IMR-90 (cell line): ENCODE measurements around the gene GAS6. TPM values are rescaled to one million over a fixed set of nuclear protein-coding genes. Genes with fewer than 3 reads are reported as not detected.

Experiments used
- ATAC-seq: fragments of 200-7000 bp; cut with Tn5 transposase; 2 replicates; pipeline ENCODE4 v1.9.1; 2020; ENCODE audit warnings: low read depth, mild to moderate bottlenecking, moderate library complexity
- BruUV-seq: library from RNA; stranded (reverse); fragments of 400-500 nt; replicated peaks from 2 replicates; lab custom pipeline; 2021; lab: Mats Ljungman, UMichigan
- CTCF ChIA-PET: fragments of 300-600 bp; formaldehyde crosslinking; extraction: SDS; loops from one replicate; lab custom pipeline; 2021; ENCODE audit warnings: antibody characterized with exemption; lab: Yijun Ruan, JAX
- POLR2A ChIA-PET: fragments of 300-600 bp; sonication (Branson Sonifier 250); formaldehyde crosslinking; loops from one replicate; lab custom pipeline; 2022; ENCODE audit warnings: antibody characterized with exemption; ENCODE audit not compliant: unreplicated experiment; lab: Charles Lee
- DNase-seq: peaks from one replicate; pipeline ENCODE4 v3.0.0; 2013
- H2AFZ ChIP-seq: replicated peaks from 2 replicates; pipeline ENCODE3; 2013; ENCODE audit warnings: low read length, mild to moderate bottlenecking; ENCODE audit not compliant: poor library complexity
- H2AK5ac ChIP-seq: 2 replicates; pipeline ENCODE4 v1.6.1; 2013; ENCODE audit warnings: low read depth, low read length, inconsistent platforms
- H2AK9ac ChIP-seq: replicated peaks from 2 replicates; pipeline ENCODE3; 2013; ENCODE audit warnings: mild to moderate bottlenecking, low read depth, low read length, moderate library complexity; ENCODE audit not compliant: poor library complexity
- H2BK120ac ChIP-seq: 2 replicates; pipeline ENCODE4 v1.6.1; 2013; ENCODE audit warnings: low read depth, low read length, inconsistent platforms
- H2BK15ac ChIP-seq: 3 replicates; pipeline ENCODE4 v1.6.1; 2013; ENCODE audit warnings: low read depth, low read length, inconsistent platforms
- H2BK20ac ChIP-seq: 2 replicates; pipeline ENCODE4 v1.6.1; 2013; ENCODE audit warnings: low read depth, mild to moderate bottlenecking, inconsistent platforms, low read length, moderate library complexity
- H2BK5ac ChIP-seq: 2 replicates; pipeline ENCODE4 v1.6.1; 2013; ENCODE audit warnings: mild to moderate bottlenecking, low read depth, low read length, inconsistent platforms; ENCODE audit not compliant: poor library complexity, severe bottlenecking
- H3K14ac ChIP-seq: replicated peaks from 2 replicates; pipeline ENCODE4 v1.6.1; 2013; ENCODE audit warnings: low read depth, low read length, inconsistent platforms
- H3K18ac ChIP-seq: 2 replicates; pipeline ENCODE4 v1.6.1; 2013; ENCODE audit warnings: low read depth, low read length, control low read depth
- H3K23ac ChIP-seq: 2 replicates; pipeline ENCODE4 v1.6.1; 2013; ENCODE audit warnings: low read depth, low read length, inconsistent platforms
- H3K27ac ChIP-seq: 2 replicates; pipeline ENCODE4 v1.5.1; 2013; ENCODE audit warnings: mild to moderate bottlenecking, control low read depth, low read length; ENCODE audit not compliant: insufficient read depth
- H3K27me3 ChIP-seq: 2 replicates; pipeline ENCODE4 v1.6.1; 2013; ENCODE audit warnings: low read length; ENCODE audit not compliant: control insufficient read depth, insufficient read depth
- H3K36me3 ChIP-seq: 2 replicates; pipeline ENCODE4 v1.6.1; 2013; ENCODE audit warnings: low read length, mixed read lengths; ENCODE audit not compliant: control insufficient read depth, insufficient read depth
- H3K4ac ChIP-seq: 2 replicates; pipeline ENCODE4 v1.6.1; 2013; ENCODE audit warnings: low read depth, low read length, inconsistent platforms
- H3K4me1 ChIP-seq: 2 replicates; pipeline ENCODE4 v1.6.1; 2013; ENCODE audit warnings: low read length, mixed read lengths; ENCODE audit not compliant: control insufficient read depth, insufficient read depth
- H3K4me2 ChIP-seq: 2 replicates; pipeline ENCODE4 v1.6.1; 2013; ENCODE audit warnings: low read depth, mild to moderate bottlenecking, control low read depth, low read length, moderate library complexity
- H3K4me3 ChIP-seq: 2 replicates; pipeline ENCODE4 v1.5.1; 2013; ENCODE audit warnings: low read depth, mild to moderate bottlenecking, control low read depth, low read length, moderate library complexity; ENCODE audit not compliant: insufficient read depth
- H3K56ac ChIP-seq: 2 replicates; pipeline ENCODE4 v1.6.1; 2013; ENCODE audit warnings: low read length, inconsistent platforms; ENCODE audit not compliant: insufficient read depth; ENCODE audit errors: extremely low read depth
- H3K79me1 ChIP-seq, 2 experiments: 2 replicates each; pipeline ENCODE4 v1.6.1; 2013; ENCODE audit warnings: low read length in 2 of 2, inconsistent platforms in 1 of 2, low read depth in 1 of 2
- H3K9ac ChIP-seq: 2 replicates; pipeline ENCODE4 v1.6.1; 2013; ENCODE audit warnings: low read depth, low read length, control low read depth
- H3K9me1 ChIP-seq: 2 replicates; pipeline ENCODE4 v1.6.1; 2013; ENCODE audit warnings: low read length, inconsistent platforms; ENCODE audit not compliant: insufficient read depth
- H3K9me3 ChIP-seq: 2 replicates; pipeline ENCODE4 v1.6.1; 2013; ENCODE audit warnings: low read length; ENCODE audit not compliant: control insufficient read depth, insufficient read depth
- H4K20me1 ChIP-seq: 2 replicates; pipeline ENCODE4 v1.6.1; 2013; ENCODE audit warnings: low read length, inconsistent platforms; ENCODE audit not compliant: insufficient read depth
- H4K5ac ChIP-seq: 2 replicates; pipeline ENCODE4 v1.6.1; 2013; ENCODE audit warnings: mild to moderate bottlenecking, low read depth, low read length, control low read depth
- H4K8ac ChIP-seq, 2 experiments: 2 replicates each; pipeline ENCODE4 v1.6.1; 2013; ENCODE audit warnings: low read depth in 2 of 2, low read length in 2 of 2, control low read depth in 1 of 2, inconsistent platforms in 1 of 2
- H4K91ac ChIP-seq: 2 replicates; pipeline ENCODE4 v1.6.1; 2013; ENCODE audit warnings: low read depth, low read length, inconsistent platforms; ENCODE audit not compliant: insufficient read depth
- CHD1 ChIP-seq: IDR thresholded peaks from 2 replicates; pipeline ENCODE4 v1.6.1; 2012; ENCODE audit warnings: low read depth, low read length, improper control_type of control experiment
- ELK1 ChIP-seq: fragments of 150-350 bp; IDR thresholded peaks from 2 replicates; pipeline ENCODE4 v1.6.1; 2016; ENCODE audit warnings: low read depth, mild to moderate bottlenecking, low read length, moderate library complexity, borderline replicate concordance
- NFE2L2 ChIP-seq: fragments of 150-350 bp; IDR thresholded peaks from 2 replicates; pipeline ENCODE4 v1.6.1; 2016; ENCODE audit warnings: low read depth, mild to moderate bottlenecking, low read length
- RFX5 ChIP-seq: IDR thresholded peaks from 2 replicates; pipeline ENCODE4 v1.8.0; 2012; ENCODE audit warnings: low read depth, mild to moderate bottlenecking, low read length, moderate library complexity
- SMC3 ChIP-seq: fragments of 150-350 bp; IDR thresholded peaks from 2 replicates; pipeline ENCODE4 v1.6.1; 2016; ENCODE audit warnings: low read depth, mild to moderate bottlenecking, antibody characterized with exemption, low read length, moderate library complexity
- WGBS, 2 experiments: methylation state at CpG; one replicate each; pipeline versions ENCODE4 v1.1.5 to v1.1.7; 2013; ENCODE audit warnings: missing lambda C conversion rate in 2 of 2; ENCODE audit not compliant: insufficient read length in 1 of 2; ENCODE audit errors: extremely low coverage in 2 of 2; 5-methylcytosine and 5-hydroxymethylcytosine counted together
- dilution Hi-C: fragments of 300-500 bp; cut with HindIII; formaldehyde crosslinking; loops from one replicate; pipeline ENCODE4 v1.14.3; 2018; ENCODE audit warnings: low sequenced_read_pairs; ENCODE audit not compliant: unreplicated experiment
- in situ Hi-C: fragments of 300-500 bp; cut with MboI; formaldehyde crosslinking; loops from 3 replicates; pipeline ENCODE4 v1.14.3; 2019; ENCODE audit warnings: low sequenced_read_pairs, inconsistent platforms, mixed read lengths
- intact Hi-C: fragments of 100-400 bp; cut with micrococcal nuclease; formaldehyde crosslinking; loops from 2 replicates; pipeline ENCODE4 v1.10.0; 2022
- polyA plus RNA-seq, 3 experiments: library from polyadenylated mRNA; depleted of rRNA; stranded (reverse); fragments of >200 nt; gene quantifications; 2 replicates each; pipeline ENCODE4 v1.2.3, GENCODE V29; 2012; ENCODE audit warnings: low replicate concordance in 1 of 3
- total RNA-seq: library from RNA; depleted of rRNA; stranded (reverse); fragments of >200 nt; gene quantifications from 2 replicates; pipeline ENCODE4 v1.2.3, GENCODE V29; 2012

Gene GAS6
- total and polyA plus RNA-seq, 2 of the 4 experiments (the other 2 are of a cell fraction): 220 to 823 TPM

- TF ChIP-seq CHD1: no peak
- no peak for TF ChIP-seq RFX5
- no peak for TF ChIP-seq NFE2L2
- no peak for TF ChIP-seq ELK1
Measured at GRCh38 chr13:113875837-113876281, 12.0 kb upstream of the GAS6 start (continued).

- no peaks in the 10 kb centered on the region for H3K27me3 ChIP-seq
- no peak for TF ChIP-seq SMC3
- peak overlapping the region; percentile 77 for H2AK9ac ChIP-seq
- no peaks in the 10 kb centered on the region for H3K9me3 ChIP-seq
- no peak overlapping the region for H4K8ac ChIP-seq
- H4K91ac ChIP-seq: no peak overlapping the region
- no peak overlapping the region for H4K5ac ChIP-seq
- 0 out of 2 replicates have a peak, but pooled peaks cover 3% of the 10 kb centered on the region for H3K9me1 ChIP-seq
- H3K4me1 ChIP-seq: peaks cover 7% of the 10 kb centered on the region
- H3K14ac ChIP-seq: no peak overlapping the region
- ATAC-seq (no peak), DNase-seq (no peak)
- POLR2A ChIA-PET: no interaction called here
- intact Hi-C loops: no loop called here
- H3K9ac ChIP-seq: no peak overlapping the region
- H3K27ac ChIP-seq: no peak overlapping the region
- H3K23ac ChIP-seq: no peak overlapping the region
- H2AK5ac ChIP-seq: no peak overlapping the region
- in situ Hi-C loops: no loop called here
- H3K4ac ChIP-seq: no peak overlapping the region
- no peaks in the 10 kb centered on the region for H3K36me3 ChIP-seq
- no peak overlapping the region for H3K4me3 ChIP-seq
- dilution Hi-C loops: no loop called here
- no peak overlapping the region for H2BK5ac ChIP-seq
- H2BK120ac ChIP-seq: no peak overlapping the region
- no peak overlapping the region for H3K56ac ChIP-seq
- H3K4me2 ChIP-seq: no peak overlapping the region
- H2BK15ac ChIP-seq: no peak overlapping the region
- no peak overlapping the region for H2BK20ac ChIP-seq
- H3K18ac ChIP-seq: no peak overlapping the region
- no peaks in the 10 kb centered on the region for H4K20me1 ChIP-seq
- H2AFZ ChIP-seq: no peak overlapping the region
- 0 out of 4 replicates have a peak, but pooled peaks cover 0 to 2% of the 10 kb centered on the region in 2 experiments for H3K79me1 ChIP-seq
- CTCF ChIA-PET: no interaction called here
- WGBS, 2 experiments: 90% methylated on average over 7 of the region's 8 CpGs; no CpG with 5 or more reads in 1 of the 2 experiments
- no TSS peak for BruUV-seq
Measured at GRCh38 chr13:113875429-113875815, 11.5 kb upstream of the GAS6 start.
